Karpas-422 (cell line): ENCODE data around the gene PALLD. TPM values are rescaled to one million over a fixed set of nuclear protein-coding genes. Genes with fewer than 3 reads are reported as not detected.

Source experiments
- DNase-seq: peaks from one replicate; pipeline ENCODE4 v3.0.0-alpha.2; 2015
- H2AFZ ChIP-seq: fragments of 200-600 bp; sonication (generic); 2 replicates; pipeline ENCODE4 v1.6.1; 2014; ENCODE audit warnings: antibody characterized with exemption, low read length, mixed read lengths
- H3K27ac ChIP-seq: fragments of 200-600 bp; sonication (generic); 2 replicates; pipeline ENCODE4 v1.5.1; 2014; ENCODE audit warnings: mild to moderate bottlenecking, low read length, moderate library complexity
- H3K27me3 ChIP-seq: fragments of 200-600 bp; sonication (generic); 2 replicates; pipeline ENCODE4 v1.6.1; 2014; ENCODE audit warnings: low read length, mixed read lengths
- H3K36me3 ChIP-seq: fragments of 200-600 bp; sonication (generic); 2 replicates; pipeline ENCODE4 v1.6.1; 2014; ENCODE audit warnings: low read length, mixed read lengths; ENCODE audit not compliant: insufficient read depth
- H3K4me1 ChIP-seq: fragments of 200-600 bp; sonication (generic); 2 replicates; pipeline ENCODE4 v1.6.1; 2014; ENCODE audit warnings: mild to moderate bottlenecking, low read length, mixed read lengths
- H3K4me2 ChIP-seq: fragments of 200-600 bp; sonication (generic); 2 replicates; pipeline ENCODE4 v1.6.1; 2014; ENCODE audit warnings: low read length, low read depth, mild to moderate bottlenecking; ENCODE audit not compliant: poor library complexity, severe bottlenecking
- H3K4me3 ChIP-seq: fragments of 200-600 bp; sonication (generic); 2 replicates; pipeline ENCODE4 v1.5.1; 2014; ENCODE audit warnings: mild to moderate bottlenecking, antibody characterized with exemption, low read length, mixed read lengths
- H3K79me2 ChIP-seq: fragments of 200-600 bp; sonication (generic); 2 replicates; pipeline ENCODE4 v1.6.1; 2014; ENCODE audit warnings: mild to moderate bottlenecking, low read length, mixed read lengths
- H3K9ac ChIP-seq: fragments of 200-600 bp; sonication (generic); 2 replicates; pipeline ENCODE4 v1.6.0; 2014; ENCODE audit warnings: low read length
- H3K9me2 ChIP-seq: fragments of 200-600 bp; sonication (generic), shearing (Covaris generic); replicated peaks from 2 replicates; pipeline ENCODE4 v1.6.0; 2014; ENCODE audit warnings: mild to moderate bottlenecking, low read length, moderate library complexity; ENCODE audit not compliant: insufficient read depth
- H3K9me3 ChIP-seq: fragments of 300-700, 200-600 bp; sonication (generic); 2 replicates; pipeline ENCODE4 v1.6.1; 2014; ENCODE audit warnings: low read length, mixed read lengths
- H4K20me1 ChIP-seq: fragments of 200-600 bp; sonication (generic); 2 replicates; pipeline ENCODE4 v1.6.1; 2014; ENCODE audit warnings: mild to moderate bottlenecking, antibody characterized with exemption, low read length, low read depth; ENCODE audit not compliant: insufficient read depth
- total RNA-seq: library from RNA; depleted of rRNA; stranded (reverse); fragments of >200 nt; shearing (Covaris generic); gene quantifications from 2 replicates; pipeline ENCODE4 v1.2.3, GENCODE V29; 2014; ENCODE audit warnings: low replicate concordance

Gene PALLD
- total RNA-seq, 1 experiment from 2014 or later, result 0.71 TPM

- Histone ChIP-seq H3K27ac (no peak overlapping the region), H2AFZ (no peak overlapping the region), H3K27me3 (no peaks in the 10 kb centered on the region), H3K4me2 (no peak overlapping the region), H4K20me1 (no peaks in the 10 kb centered on the region), H3K9ac (no peak overlapping the region), H3K4me1 (no peaks in the 10 kb centered on the region), H3K9me2 (no peaks in the 10 kb centered on the region), H3K4me3 (no peak overlapping the region), H3K79me2 (no peaks in the 10 kb centered on the region), H3K36me3 (no peaks in the 10 kb centered on the region), H3K9me3 (no peaks in the 10 kb centered on the region)
- DNase-seq, result no peak
Measured at GRCh38 chr4:168586926-168587325, 90.1 kb downstream of the PALLD start.

GRCh38 chr4:168587411-168588125, 90.7 kb downstream of the PALLD start:
- Histone ChIP-seq H3K4me3 (no peak overlapping the region), H3K4me1 (no peaks in the 10 kb centered on the region), H3K9ac (no peak overlapping the region), H3K79me2 (no peaks in the 10 kb centered on the region), H3K36me3 (no peaks in the 10 kb centered on the region), H3K9me2 (no peaks in the 10 kb centered on the region), H3K9me3 (no peaks in the 10 kb centered on the region), H3K4me2 (no peak overlapping the region), H2AFZ (no peak overlapping the region), H3K27me3 (no peaks in the 10 kb centered on the region), H4K20me1 (no peaks in the 10 kb centered on the region), H3K27ac (no peak overlapping the region)
- no peak for DNase-seq

- Histone ChIP-seq H3K9me2 (no peaks in the 10 kb centered on the region), H3K79me2 (no peaks in the 10 kb centered on the region), H3K27ac (no peak overlapping the region), H3K4me1 (no peaks in the 10 kb centered on the region), H3K4me2 (no peak overlapping the region), H3K36me3 (no peaks in the 10 kb centered on the region), H3K4me3 (no peak overlapping the region), H4K20me1 (no peaks in the 10 kb centered on the region), H3K27me3 (no peaks in the 10 kb centered on the region), H2AFZ (no peak overlapping the region), H3K9me3 (no peaks in the 10 kb centered on the region), H3K9ac (no peak overlapping the region)
- no peak for DNase-seq
Measured at GRCh38 chr4:168588916-168589531, 92.2 kb downstream of the PALLD start.

- H3K27ac ChIP-seq, result no peak overlapping the region
- no peaks in the 10 kb centered on the region for H3K27me3 ChIP-seq
- no peak overlapping the region for H3K4me3 ChIP-seq
- no peaks in the 10 kb centered on the region for H3K9me3 ChIP-seq
- H4K20me1 ChIP-seq, result no peaks in the 10 kb centered on the region
- no peak for DNase-seq
- no peak overlapping the region for H3K9ac ChIP-seq
- no peaks in the 10 kb centered on the region for H3K79me2 ChIP-seq
- H3K36me3 ChIP-seq, result no peaks in the 10 kb centered on the region
- no peaks in the 10 kb centered on the region for H3K4me1 ChIP-seq
- H2AFZ ChIP-seq, result no peak overlapping the region
- no peaks in the 10 kb centered on the region for H3K9me2 ChIP-seq
- H3K4me2 ChIP-seq, result no peak overlapping the region
Measured at GRCh38 chr4:168592676-168593075, 95.8 kb downstream of the PALLD start.

- H3K4me3 ChIP-seq, result no peak overlapping the region
- H2AFZ ChIP-seq, result no peak overlapping the region
- H4K20me1 ChIP-seq, result no peaks in the 10 kb centered on the region
- no peak overlapping the region for H3K4me2 ChIP-seq
- H3K79me2 ChIP-seq, result no peaks in the 10 kb centered on the region
- no peaks in the 10 kb centered on the region for H3K27me3 ChIP-seq
- no peaks in the 10 kb centered on the region for H3K9me2 ChIP-seq
- no peaks in the 10 kb centered on the region for H3K36me3 ChIP-seq
- H3K27ac ChIP-seq, result no peak overlapping the region
- H3K4me1 ChIP-seq, result no peaks in the 10 kb centered on the region
- H3K9me3 ChIP-seq, result no peaks in the 10 kb centered on the region
- no peak for DNase-seq
- no peak overlapping the region for H3K9ac ChIP-seq
Measured at GRCh38 chr4:168593399-168593798, 96.5 kb downstream of the PALLD start.

- Histone ChIP-seq H3K9me3 (no peaks in the 10 kb centered on the region), H3K27me3 (no peaks in the 10 kb centered on the region), H3K4me1 (no peaks in the 10 kb centered on the region), H3K4me2 (no peak overlapping the region), H3K79me2 (no peaks in the 10 kb centered on the region), H4K20me1 (no peaks in the 10 kb centered on the region), H2AFZ (no peak overlapping the region), H3K9me2 (no peaks in the 10 kb centered on the region), H3K36me3 (no peaks in the 10 kb centered on the region), H3K27ac (no peak overlapping the region), H3K4me3 (no peak overlapping the region), H3K9ac (no peak overlapping the region)
- DNase-seq, result no peak
Measured at GRCh38 chr4:168594121-168594520, 97.3 kb downstream of the PALLD start.

- H3K79me2 ChIP-seq, result no peaks in the 10 kb centered on the region
- no peaks in the 10 kb centered on the region for H3K4me1 ChIP-seq
- H3K9me2 ChIP-seq, result no peaks in the 10 kb centered on the region
- H3K36me3 ChIP-seq, result no peaks in the 10 kb centered on the region
- no peaks in the 10 kb centered on the region for H3K27me3 ChIP-seq
- no peak overlapping the region for H3K9ac ChIP-seq
- no peak for DNase-seq
- H2AFZ ChIP-seq, result no peak overlapping the region
- H3K4me3 ChIP-seq, result no peak overlapping the region
- H4K20me1 ChIP-seq, result no peaks in the 10 kb centered on the region
- no peak overlapping the region for H3K4me2 ChIP-seq
- no peaks in the 10 kb centered on the region for H3K9me3 ChIP-seq
- no peak overlapping the region for H3K27ac ChIP-seq
Measured at GRCh38 chr4:168598191-168598590, 101.3 kb downstream of the PALLD start.

GRCh38 chr4:168600796-168601583, 104.1 kb downstream of the PALLD start:
- Histone ChIP-seq H3K79me2 (no peaks in the 10 kb centered on the region), H3K4me3 (no peak overlapping the region), H3K36me3 (no peaks in the 10 kb centered on the region), H3K9me3 (no peaks in the 10 kb centered on the region), H3K27me3 (no peaks in the 10 kb centered on the region), H3K9ac (no peak overlapping the region), H3K4me2 (no peak overlapping the region), H3K9me2 (no peaks in the 10 kb centered on the region), H2AFZ (no peak overlapping the region), H3K27ac (no peak overlapping the region), H4K20me1 (no peaks in the 10 kb centered on the region), H3K4me1 (no peaks in the 10 kb centered on the region)
- DNase-seq, result no peak
